NCI-H526 (cell line): Measurements from ENCODE around the gene GPC6.

Source experiments
- DNase-seq, 2 experiments: peaks; one replicate each; lab custom pipeline; 2025; lab: John Stamatoyannopoulos, UW

The GPC6 gene

GRCh38 chr13:93268327-93269028 is 41.9 kb downstream of the GPC6 start:
- DNase-seq, result no peak

- no peak for DNase-seq
Observed at GRCh38 chr13:93270769-93271742, 44.4 kb downstream of the GPC6 start.

GRCh38 chr13:93279982-93280381 is 53.4 kb downstream of the GPC6 start:
- no peak for DNase-seq

GRCh38 chr13:93280688-93281087 is 54.1 kb downstream of the GPC6 start:
- no peak for DNase-seq

GRCh38 chr13:93283255-93283654 is 56.6 kb downstream of the GPC6 start:
- DNase-seq, result no peak

GRCh38 chr13:93284064-93284463 is 57.5 kb downstream of the GPC6 start:
- DNase-seq, result no peak

GRCh38 chr13:93286047-93286446 is 59.4 kb downstream of the GPC6 start:
- DNase-seq, result no peak

GRCh38 chr13:93289053-93289452 is 62.4 kb downstream of the GPC6 start:
- peak in 1 of 2 experiments; percentile 14 for DNase-seq

GRCh38 chr13:93289842-93290241 is 63.2 kb downstream of the GPC6 start:
- no peak for DNase-seq

- DNase-seq, result no peak
Observed at GRCh38 chr13:93290503-93290902, 63.9 kb downstream of the GPC6 start.

GRCh38 chr13:93292366-93292765 is 65.8 kb downstream of the GPC6 start:
- DNase-seq, result no peak

- no peak for DNase-seq
Observed at GRCh38 chr13:93293710-93294109, 67.1 kb downstream of the GPC6 start.

GRCh38 chr13:93296584-93296983 is 70.0 kb downstream of the GPC6 start:
- no peak for DNase-seq

- no peak for DNase-seq
Observed at GRCh38 chr13:93298713-93299112, 72.1 kb downstream of the GPC6 start.

- no peak for DNase-seq
Observed at GRCh38 chr13:93304134-93304533, 77.5 kb downstream of the GPC6 start.

GRCh38 chr13:93304868-93305613 is 78.4 kb downstream of the GPC6 start:
- DNase-seq, result peak; percentile 87 to 92

GRCh38 chr13:93305886-93306285 is 79.3 kb downstream of the GPC6 start:
- no peak for DNase-seq

GRCh38 chr13:93307136-93307535 is 80.5 kb downstream of the GPC6 start:
- DNase-seq, result no peak

- no peak for DNase-seq
Observed at GRCh38 chr13:93307651-93308050, 81.0 kb downstream of the GPC6 start.

- DNase-seq, result peak in 1 of 2 experiments; percentile 9
Observed at GRCh38 chr13:93309886-93310523, 83.4 kb downstream of the GPC6 start.

GRCh38 chr13:93316841-93317240 is 90.2 kb downstream of the GPC6 start:
- DNase-seq, result no peak
